HCT116 (cell line): Measurements from ENCODE around the gene EPHB2. TPM values are rescaled to one million over a fixed set of nuclear protein-coding genes. Genes with fewer than 3 reads are reported as not detected.

ENCODE experiments used
- ATAC-seq: fragments of 200-7000 bp; cut with Tn5 transposase; 2 replicates; pipeline ENCODE4 v1.9.1; 2020; ENCODE audit warnings: mild to moderate bottlenecking, moderate library complexity
- BruUV-seq: library from RNA; stranded (reverse); fragments of 400-500 nt; replicated peaks from 2 replicates; lab custom pipeline; 2021; lab: Mats Ljungman, UMichigan
- CTCF ChIA-PET: fragments of 300-600 bp; sonication (Branson Sonifier 250); formaldehyde crosslinking; loops from one replicate; lab custom pipeline; 2021; ENCODE audit warnings: antibody characterized with exemption; lab: Charles Lee
- POLR2A ChIA-PET: fragments of 300-600, 350-600 bp; sonication (Branson Sonifier 250); formaldehyde crosslinking; loops from one replicate; lab custom pipeline; 2021; ENCODE audit warnings: antibody characterized with exemption; lab: Charles Lee
- RAD21 ChIA-PET, 2 experiments: fragments of 300-600 bp; sonication (Branson Sonifier 250); formaldehyde crosslinking; loops; one replicate each; lab custom pipeline; 2023; ENCODE audit warnings: low total read pairs in 2 of 2; ENCODE audit not compliant: uncharacterized antibody in 2 of 2, unreplicated experiment in 2 of 2, low non-redundant PET in 1 of 2; lab: Charles Lee
- DNase-seq: peaks from one replicate; pipeline ENCODE4 v3.0.0-alpha.2; 2010; ENCODE audit warnings: low read depth, low spot score
- H2AFZ ChIP-seq: fragments of 200-600 bp; shearing (Covaris generic), sonication (generic); 2 replicates; pipeline ENCODE4 v1.6.1; 2017; ENCODE audit warnings: low read depth, mixed run types, mixed read lengths, antibody characterized with exemption, low read length; ENCODE audit not compliant: poor library complexity, severe bottlenecking
- H3K27ac ChIP-seq: 2 replicates; pipeline ENCODE4 v1.5.1; 2012; ENCODE audit warnings: low read depth, low read length
- H3K27me3 ChIP-seq: fragments of 200-600 bp; sonication (generic); 2 replicates; pipeline ENCODE4 v1.6.1; 2016; ENCODE audit warnings: mixed run types, low read length, mixed read lengths; ENCODE audit not compliant: insufficient read depth
- H3K36me3 ChIP-seq, 2 experiments: fragments of 200-500 bp in 1 of 2; fragments of 200-600 bp in 1 of 2; sonication (Bioruptor generic) in 1 of 2; sonication (generic) in 1 of 2; 2 replicates each; pipeline versions ENCODE4 v1.5.1 to v1.6.1; 2014 to 2016; ENCODE audit warnings: low read length in 2 of 2, inconsistent platforms in 1 of 2, mixed read lengths in 1 of 2, mixed run types in 1 of 2; ENCODE audit not compliant: insufficient read depth in 2 of 2, control insufficient read depth in 1 of 2
- H3K4me1 ChIP-seq, 2 experiments: fragments of 200-600 bp in 1 of 2; sonication (generic) in 1 of 2; 2 replicates each; pipeline versions ENCODE4 v1.5.1 to v1.6.1; 2012 to 2017; ENCODE audit warnings: low read length in 2 of 2, inconsistent platforms in 1 of 2, mild to moderate bottlenecking in 1 of 2, mixed read lengths in 1 of 2, mixed run types in 1 of 2, moderate library complexity in 1 of 2; ENCODE audit not compliant: insufficient read depth in 2 of 2, control insufficient read depth in 1 of 2
- H3K4me2 ChIP-seq: fragments of 200-600 bp; sonication (generic); 2 replicates; pipeline ENCODE4 v1.6.1; 2017; ENCODE audit warnings: mixed run types, low read length, mixed read lengths
- H3K4me3 ChIP-seq, 2 experiments: fragments of 200-600 bp in 1 of 2; sonication (generic) in 1 of 2; replicated peaks in 1 of 2; 2 replicates each; pipeline ENCODE4 v1.5.1; 2011 to 2016; ENCODE audit warnings: low read length in 2 of 2, control low read depth in 1 of 2, low read depth in 1 of 2, mild to moderate bottlenecking in 1 of 2, mixed read lengths in 1 of 2, mixed run types in 1 of 2
- H3K79me2 ChIP-seq: fragments of 200-600 bp; sonication (generic); 2 replicates; pipeline ENCODE4 v1.6.1; 2017; ENCODE audit warnings: mild to moderate bottlenecking, mixed run types, low read length, moderate library complexity, mixed read lengths; ENCODE audit not compliant: insufficient read depth
- H3K9ac ChIP-seq: fragments of 200-600 bp; sonication (generic); 2 replicates; pipeline ENCODE4 v1.6.1; 2016; ENCODE audit warnings: low read length, mixed read lengths
- H3K9me2 ChIP-seq: fragments of 200-600 bp; sonication (generic), shearing (Covaris generic); 2 replicates; pipeline ENCODE4 v1.6.1; 2017; ENCODE audit warnings: mixed run types, mild to moderate bottlenecking, moderate library complexity; ENCODE audit not compliant: insufficient read depth
- H3K9me3 ChIP-seq, 2 experiments: fragments of 200-500 bp in 1 of 2; fragments of 200-600 bp in 1 of 2; sonication (Bioruptor generic) in 1 of 2; sonication (generic) in 1 of 2; 2 replicates each; pipeline ENCODE4 v1.6.1; 2014 to 2017; ENCODE audit warnings: low read length in 2 of 2, mixed read lengths in 2 of 2, inconsistent platforms in 1 of 2, low read depth in 1 of 2, mild to moderate bottlenecking in 1 of 2, mixed run types in 1 of 2, moderate library complexity in 1 of 2; ENCODE audit not compliant: control insufficient read depth in 1 of 2, insufficient read depth in 1 of 2
- H4K20me1 ChIP-seq: fragments of 200-600 bp; sonication (generic), shearing (Covaris generic); 2 replicates; pipeline ENCODE4 v1.6.1; 2017; ENCODE audit warnings: mixed run types, mild to moderate bottlenecking, moderate library complexity; ENCODE audit not compliant: insufficient read depth
- CEBPB ChIP-seq: IDR thresholded peaks from 2 replicates; pipeline ENCODE4 v1.6.1; 2012; ENCODE audit warnings: low read depth
- EGR1 ChIP-seq: IDR thresholded peaks from 2 replicates; pipeline ENCODE4 v1.6.1; 2012; ENCODE audit warnings: low read depth
- ELF1 ChIP-seq: IDR thresholded peaks from 2 replicates; pipeline ENCODE4 v1.6.1; 2012; ENCODE audit warnings: low read depth, borderline replicate concordance
- EZH2 ChIP-seq: fragments of 200-600 bp; sonication (generic); IDR thresholded peaks from 2 replicates; pipeline ENCODE4 v1.6.1; 2017; ENCODE audit warnings: antibody characterized with exemption, mixed run types
- EZH2phosphoT487 ChIP-seq: fragments of 200-600 bp; IDR thresholded peaks from 2 replicates; pipeline ENCODE4 v1.6.1; 2018; ENCODE audit warnings: antibody characterized with exemption, borderline replicate concordance
- FOSL1 ChIP-seq: IDR thresholded peaks from 2 replicates; pipeline ENCODE4 v1.6.1; 2012; ENCODE audit warnings: low read depth
- JUND ChIP-seq: IDR thresholded peaks from 2 replicates; pipeline ENCODE4 v1.6.1; 2012
- MAX ChIP-seq: IDR thresholded peaks from 2 replicates; pipeline ENCODE4 v1.6.1; 2012
- POLR2AphosphoS5 ChIP-seq: IDR thresholded peaks from 2 replicates; pipeline ENCODE4 v1.6.1; 2011; ENCODE audit warnings: mild to moderate bottlenecking, low read depth, low read length, moderate library complexity
- SIN3A ChIP-seq: IDR thresholded peaks from 2 replicates; pipeline ENCODE4 v1.6.1; 2012; ENCODE audit warnings: low read depth
- SP1 ChIP-seq: IDR thresholded peaks from 2 replicates; pipeline ENCODE4 v1.6.1; 2012; ENCODE audit warnings: low read depth
- SRF ChIP-seq: IDR thresholded peaks from 2 replicates; pipeline ENCODE4 v1.6.1; 2012; ENCODE audit warnings: low read depth
- TCF7L2 ChIP-seq: IDR thresholded peaks from 2 replicates; pipeline ENCODE4 v1.7.0; 2011; ENCODE audit warnings: borderline replicate concordance, inconsistent platforms; ENCODE audit not compliant: insufficient read depth, insufficient read length; ENCODE audit errors: extremely low read depth
- YY1 ChIP-seq: IDR thresholded peaks from 2 replicates; pipeline ENCODE4 v1.6.1; 2011; ENCODE audit warnings: low read length, low read depth, moderate library complexity, mild to moderate bottlenecking; ENCODE audit not compliant: insufficient replicate concordance; ENCODE audit errors: extremely low read depth
- ZFX ChIP-seq: fragments of 450-650 bp; IDR thresholded peaks from 2 replicates; pipeline ENCODE4 v1.6.1; 2017
- ZNF274 ChIP-seq: fragments of 200-500 bp; sonication (Bioruptor generic); IDR thresholded peaks from 2 replicates; pipeline ENCODE4 v1.6.1; 2014; ENCODE audit warnings: mild to moderate bottlenecking, low read depth, low read length, inconsistent platforms
- intact Hi-C: fragments of 100-400 bp; cut with micrococcal nuclease; formaldehyde crosslinking; loops from 2 replicates; pipeline ENCODE4 v1.10.0; 2022
- total RNA-seq: library from RNA; stranded (reverse); gene quantifications from one replicate; pipeline ENCODE4 v1.2.1, GENCODE V29; 2021; ENCODE audit not compliant: unreplicated experiment
- TF ChIP-seq, protein P1 (sequence below): IDR thresholded peaks from 2 replicates; pipeline ENCODE4 v1.6.1; 2012
- TF ChIP-seq, protein P2 (sequence below), 3 experiments: fragments of 200-600 bp in 1 of 3; sonication (generic) in 1 of 3; IDR thresholded peaks in 2 of 3; conservative IDR thresholded peaks in 1 of 3; 2 replicates each; pipeline ENCODE4 v1.5.1; 2012 to 2017; ENCODE audit warnings: low read depth in 2 of 3, low read length in 2 of 3, antibody characterized with exemption in 1 of 3, borderline replicate concordance in 1 of 3, control low read depth in 1 of 3, mild to moderate bottlenecking in 1 of 3, mixed read lengths in 1 of 3, mixed run types in 1 of 3, moderate library complexity in 1 of 3; ENCODE audit not compliant: insufficient read depth in 1 of 3

The EPHB2 gene
- total RNA-seq, 1 experiment from 2014 or later: 19.5 TPM

DNA sequence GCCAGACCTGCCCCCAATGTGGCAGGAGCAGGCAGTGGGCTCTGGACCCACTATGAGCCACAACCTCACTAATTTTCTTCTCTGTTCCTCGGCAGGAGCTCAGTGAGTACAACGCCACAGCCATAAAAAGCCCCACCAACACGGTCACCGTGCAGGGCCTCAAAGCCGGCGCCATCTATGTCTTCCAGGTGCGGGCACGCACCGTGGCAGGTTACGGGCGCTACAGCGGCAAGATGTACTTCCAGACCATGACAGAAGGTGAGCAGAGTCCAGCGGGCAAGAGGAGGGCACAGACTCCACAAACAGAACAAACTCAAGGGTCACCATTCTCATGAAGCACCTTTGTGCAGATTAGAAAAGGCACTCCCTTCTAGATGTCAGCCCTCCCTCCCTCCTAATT is 182.2 kb downstream of the EPHB2 start:
- Histone ChIP-seq H3K27ac (no peak overlapping the region), H4K20me1 (no peaks in the 10 kb centered on the region), H3K4me3 (no peak overlapping the region), H3K79me2 (no peaks in the 10 kb centered on the region), H2AFZ (no peak overlapping the region), H3K27me3 (no peaks in the 10 kb centered on the region), H3K9ac (no peak overlapping the region), H3K4me1 (no peaks in the 10 kb centered on the region), H3K4me2 (no peak overlapping the region), H3K9me3 (no peaks in the 10 kb centered on the region), H3K9me2 (no peaks in the 10 kb centered on the region), H3K36me3 (no peaks in the 10 kb centered on the region)
- ATAC-seq: no peak
- ChIA-PET CTCF (no interaction called here), POLR2A (no interaction called here), RAD21 (no interaction called here)
- intact Hi-C loops: no loop called here
- no peak for TF ChIP-seq SP1
- TF ChIP-seq YY1: no peak
- no peak for TF ChIP-seq ZNF274
- no peak for TF ChIP-seq EGR1
- TF ChIP-seq ZFX: no peak
- TF ChIP-seq JUND: no peak
- TF ChIP-seq ELF1: no peak
- TF ChIP-seq EZH2phosphoT487: no peak
- TF ChIP-seq FOSL1: no peak
- no peak for TF ChIP-seq SRF
- no peak for TF ChIP-seq MAX
- no peak for TF ChIP-seq EZH2
- TF ChIP-seq, protein P1, sequence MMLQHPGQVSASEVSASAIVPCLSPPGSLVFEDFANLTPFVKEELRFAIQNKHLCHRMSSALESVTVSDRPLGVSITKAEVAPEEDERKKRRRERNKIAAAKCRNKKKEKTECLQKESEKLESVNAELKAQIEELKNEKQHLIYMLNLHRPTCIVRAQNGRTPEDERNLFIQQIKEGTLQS: no peak
- TF ChIP-seq POLR2AphosphoS5: no peak
- TF ChIP-seq, protein P2, sequence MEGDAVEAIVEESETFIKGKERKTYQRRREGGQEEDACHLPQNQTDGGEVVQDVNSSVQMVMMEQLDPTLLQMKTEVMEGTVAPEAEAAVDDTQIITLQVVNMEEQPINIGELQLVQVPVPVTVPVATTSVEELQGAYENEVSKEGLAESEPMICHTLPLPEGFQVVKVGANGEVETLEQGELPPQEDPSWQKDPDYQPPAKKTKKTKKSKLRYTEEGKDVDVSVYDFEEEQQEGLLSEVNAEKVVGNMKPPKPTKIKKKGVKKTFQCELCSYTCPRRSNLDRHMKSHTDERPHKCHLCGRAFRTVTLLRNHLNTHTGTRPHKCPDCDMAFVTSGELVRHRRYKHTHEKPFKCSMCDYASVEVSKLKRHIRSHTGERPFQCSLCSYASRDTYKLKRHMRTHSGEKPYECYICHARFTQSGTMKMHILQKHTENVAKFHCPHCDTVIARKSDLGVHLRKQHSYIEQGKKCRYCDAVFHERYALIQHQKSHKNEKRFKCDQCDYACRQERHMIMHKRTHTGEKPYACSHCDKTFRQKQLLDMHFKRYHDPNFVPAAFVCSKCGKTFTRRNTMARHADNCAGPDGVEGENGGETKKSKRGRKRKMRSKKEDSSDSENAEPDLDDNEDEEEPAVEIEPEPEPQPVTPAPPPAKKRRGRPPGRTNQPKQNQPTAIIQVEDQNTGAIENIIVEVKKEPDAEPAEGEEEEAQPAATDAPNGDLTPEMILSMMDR (IDR thresholded peaks at IDR 0.05 in 2 of 3, conservative IDR thresholded peaks at IDR 0.05 in 1 of 3; ENCODE audit: borderline replicate concordance in 1 of 3, insufficient read depth in 1 of 3, low read depth in 2 of 3, low read length in 2 of 3): no peak
- TF ChIP-seq TCF7L2: no peak
- no peak for TF ChIP-seq SIN3A
- TF ChIP-seq CEBPB: no peak
- no TSS peak for BruUV-seq
- DNase-seq: no peak
